Measurements from ENCODE around the gene SNRNP25.

DNA sequence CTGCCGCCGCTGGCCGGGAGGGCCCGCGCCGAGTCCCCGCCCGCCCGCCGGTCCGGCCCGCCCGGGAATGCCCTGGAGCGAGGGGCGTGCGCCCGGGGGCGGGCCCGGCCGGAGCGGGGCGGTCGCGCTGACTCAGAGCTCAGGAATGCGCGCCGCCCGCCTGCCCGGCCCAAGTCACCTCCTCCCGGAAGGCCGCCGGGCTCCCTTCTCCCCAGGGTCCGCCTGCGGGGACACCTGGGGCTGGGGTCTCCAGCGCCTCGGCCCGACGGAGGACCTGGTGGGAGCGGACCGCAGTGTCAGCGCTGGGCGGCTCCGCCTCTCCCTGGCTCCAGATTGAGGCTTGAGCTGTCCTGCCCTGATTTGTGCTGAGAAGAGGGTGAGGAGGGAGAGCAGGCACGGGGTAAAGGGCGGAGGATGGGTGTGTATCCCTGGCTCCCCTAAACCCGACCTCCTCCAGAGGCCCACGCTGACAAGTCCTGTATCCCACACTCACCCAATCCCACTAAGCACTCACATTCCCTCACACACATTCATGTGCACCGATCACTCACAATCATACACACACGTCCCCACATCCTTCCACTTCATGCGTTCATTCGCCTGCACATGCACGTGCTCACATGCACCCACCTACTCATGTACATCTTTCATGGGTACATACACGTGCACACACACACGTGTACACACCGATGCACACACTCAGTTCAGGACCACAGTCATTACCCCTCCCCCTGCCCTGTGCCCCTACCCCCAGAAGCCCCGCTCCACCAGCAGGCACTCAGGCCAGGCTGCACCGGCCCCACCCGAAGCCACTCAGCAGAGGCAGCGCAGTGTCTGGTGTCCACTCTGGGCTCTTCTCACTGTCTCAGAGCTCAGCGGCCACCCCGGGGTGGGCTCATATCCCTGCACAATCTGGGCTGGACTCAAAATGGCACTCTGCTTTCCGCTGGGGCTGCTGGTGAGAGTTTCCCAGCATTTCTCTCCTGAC is 19.2 kb downstream of the SNRNP25 start, which contains the start of gene RHBDF1:
- TF ChIP-seq CTCF (IDR thresholded peaks at IDR 0.05; ENCODE audit: low read depth, low read length, missing input control), result no peak
- no peak for TF ChIP-seq GABPA (IDR thresholded peaks at IDR 0.05 in 1 of 2, conservative IDR thresholded peaks at IDR 0.05 in 1 of 2)
- TF ChIP-seq, protein P1, sequence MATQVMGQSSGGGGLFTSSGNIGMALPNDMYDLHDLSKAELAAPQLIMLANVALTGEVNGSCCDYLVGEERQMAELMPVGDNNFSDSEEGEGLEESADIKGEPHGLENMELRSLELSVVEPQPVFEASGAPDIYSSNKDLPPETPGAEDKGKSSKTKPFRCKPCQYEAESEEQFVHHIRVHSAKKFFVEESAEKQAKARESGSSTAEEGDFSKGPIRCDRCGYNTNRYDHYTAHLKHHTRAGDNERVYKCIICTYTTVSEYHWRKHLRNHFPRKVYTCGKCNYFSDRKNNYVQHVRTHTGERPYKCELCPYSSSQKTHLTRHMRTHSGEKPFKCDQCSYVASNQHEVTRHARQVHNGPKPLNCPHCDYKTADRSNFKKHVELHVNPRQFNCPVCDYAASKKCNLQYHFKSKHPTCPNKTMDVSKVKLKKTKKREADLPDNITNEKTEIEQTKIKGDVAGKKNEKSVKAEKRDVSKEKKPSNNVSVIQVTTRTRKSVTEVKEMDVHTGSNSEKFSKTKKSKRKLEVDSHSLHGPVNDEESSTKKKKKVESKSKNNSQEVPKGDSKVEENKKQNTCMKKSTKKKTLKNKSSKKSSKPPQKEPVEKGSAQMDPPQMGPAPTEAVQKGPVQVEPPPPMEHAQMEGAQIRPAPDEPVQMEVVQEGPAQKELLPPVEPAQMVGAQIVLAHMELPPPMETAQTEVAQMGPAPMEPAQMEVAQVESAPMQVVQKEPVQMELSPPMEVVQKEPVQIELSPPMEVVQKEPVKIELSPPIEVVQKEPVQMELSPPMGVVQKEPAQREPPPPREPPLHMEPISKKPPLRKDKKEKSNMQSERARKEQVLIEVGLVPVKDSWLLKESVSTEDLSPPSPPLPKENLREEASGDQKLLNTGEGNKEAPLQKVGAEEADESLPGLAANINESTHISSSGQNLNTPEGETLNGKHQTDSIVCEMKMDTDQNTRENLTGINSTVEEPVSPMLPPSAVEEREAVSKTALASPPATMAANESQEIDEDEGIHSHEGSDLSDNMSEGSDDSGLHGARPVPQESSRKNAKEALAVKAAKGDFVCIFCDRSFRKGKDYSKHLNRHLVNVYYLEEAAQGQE (IDR thresholded peaks at IDR 0.05), result no peak
- no peak for TF ChIP-seq YY1 (IDR thresholded peaks at IDR 0.05)
- peak in 1 of 2 donors; percentile 36 for TF ChIP-seq JUND (IDR thresholded peaks at IDR 0.05)
- no peak for TF ChIP-seq TAF1 (conservative IDR thresholded peaks at IDR 0.05)

Data from liver (tissue), 3 donors.